GM20000 (cell line): ENCODE measurements around the gene COL5A1.

Source experiments
- DNase-seq: peaks from one replicate; pipeline ENCODE4 v3.0.0; 2012; ENCODE audit warnings: low spot score
- TF ChIP-seq, protein P1 (sequence below): IDR thresholded peaks from 2 replicates; pipeline ENCODE4 v1.5.1; 2012; ENCODE audit warnings: mild to moderate bottlenecking, control low read depth; ENCODE audit errors: extremely low read depth, missing control alignments

COL5A1 gene

DNA sequence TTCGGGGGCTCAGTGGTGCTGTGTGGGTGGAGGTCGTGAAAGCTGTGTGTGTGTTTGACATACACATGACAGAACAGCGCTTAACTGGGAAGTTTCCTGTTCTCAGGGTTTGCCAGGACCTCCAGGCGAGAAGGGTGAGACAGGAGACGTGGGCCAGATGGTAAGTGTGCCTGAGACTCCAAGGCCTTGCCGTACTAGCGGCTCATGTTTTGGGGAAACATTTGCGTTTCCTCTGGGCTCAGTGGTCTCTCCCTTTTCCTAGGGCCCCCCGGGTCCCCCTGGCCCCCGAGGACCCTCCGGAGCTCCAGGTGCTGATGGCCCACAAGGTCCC is 170.7 kb downstream of the COL5A1 start:
- no peak for DNase-seq
- TF ChIP-seq, protein P1, sequence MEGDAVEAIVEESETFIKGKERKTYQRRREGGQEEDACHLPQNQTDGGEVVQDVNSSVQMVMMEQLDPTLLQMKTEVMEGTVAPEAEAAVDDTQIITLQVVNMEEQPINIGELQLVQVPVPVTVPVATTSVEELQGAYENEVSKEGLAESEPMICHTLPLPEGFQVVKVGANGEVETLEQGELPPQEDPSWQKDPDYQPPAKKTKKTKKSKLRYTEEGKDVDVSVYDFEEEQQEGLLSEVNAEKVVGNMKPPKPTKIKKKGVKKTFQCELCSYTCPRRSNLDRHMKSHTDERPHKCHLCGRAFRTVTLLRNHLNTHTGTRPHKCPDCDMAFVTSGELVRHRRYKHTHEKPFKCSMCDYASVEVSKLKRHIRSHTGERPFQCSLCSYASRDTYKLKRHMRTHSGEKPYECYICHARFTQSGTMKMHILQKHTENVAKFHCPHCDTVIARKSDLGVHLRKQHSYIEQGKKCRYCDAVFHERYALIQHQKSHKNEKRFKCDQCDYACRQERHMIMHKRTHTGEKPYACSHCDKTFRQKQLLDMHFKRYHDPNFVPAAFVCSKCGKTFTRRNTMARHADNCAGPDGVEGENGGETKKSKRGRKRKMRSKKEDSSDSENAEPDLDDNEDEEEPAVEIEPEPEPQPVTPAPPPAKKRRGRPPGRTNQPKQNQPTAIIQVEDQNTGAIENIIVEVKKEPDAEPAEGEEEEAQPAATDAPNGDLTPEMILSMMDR, result no peak

DNA sequence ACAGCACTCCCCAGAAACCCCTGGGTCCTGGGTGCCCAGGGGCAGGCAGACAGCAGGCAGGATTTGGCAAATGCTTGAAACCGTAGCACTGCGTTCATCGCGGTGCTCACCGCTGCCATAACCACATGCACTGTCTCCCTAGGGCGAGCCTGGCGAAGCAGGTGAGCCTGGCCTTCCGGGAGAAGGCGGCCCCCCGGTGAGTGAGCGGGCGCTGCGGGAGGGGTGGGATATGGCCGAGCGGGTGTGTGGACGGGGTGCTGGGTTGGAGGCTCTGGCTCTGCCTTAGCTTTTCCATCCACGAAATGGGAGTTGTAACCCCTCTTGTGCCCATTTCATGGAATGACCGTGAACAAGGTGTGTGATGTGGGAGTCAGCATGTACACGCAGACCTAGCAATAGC is 172.2 kb downstream of the COL5A1 start:
- TF ChIP-seq, protein P1, result no peak
- no peak for DNase-seq

DNA sequence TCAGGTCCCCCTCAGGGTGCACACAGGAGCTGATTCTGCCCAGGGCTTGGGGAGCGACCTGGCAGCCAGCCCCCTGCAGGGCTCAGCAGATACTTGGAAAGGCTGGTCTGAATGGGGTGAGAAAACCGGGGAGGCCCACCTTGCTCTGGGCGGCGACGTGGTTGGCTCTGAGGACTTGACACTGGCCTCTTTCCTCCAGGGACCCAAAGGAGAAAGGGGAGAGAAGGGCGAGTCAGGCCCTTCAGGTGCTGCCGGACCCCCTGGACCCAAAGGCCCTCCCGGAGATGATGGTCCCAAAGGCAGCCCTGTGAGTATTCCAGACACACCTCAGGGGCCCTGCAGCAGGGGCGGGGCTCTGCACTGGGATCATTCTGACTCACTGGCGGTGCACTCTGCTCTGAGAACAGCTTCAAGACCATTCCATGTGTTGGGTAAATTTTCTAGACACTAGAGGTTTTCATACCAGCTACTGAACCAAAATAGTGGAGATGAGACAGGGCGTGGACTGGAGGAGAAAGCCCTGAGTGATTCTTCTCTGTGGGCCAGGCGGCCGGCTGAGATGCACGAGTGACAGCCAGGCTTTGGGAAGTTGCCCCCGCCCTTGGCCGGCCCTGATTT is 173.1 kb downstream of the COL5A1 start:
- TF ChIP-seq, protein P1, result no peak
- DNase-seq, result no peak

DNA sequence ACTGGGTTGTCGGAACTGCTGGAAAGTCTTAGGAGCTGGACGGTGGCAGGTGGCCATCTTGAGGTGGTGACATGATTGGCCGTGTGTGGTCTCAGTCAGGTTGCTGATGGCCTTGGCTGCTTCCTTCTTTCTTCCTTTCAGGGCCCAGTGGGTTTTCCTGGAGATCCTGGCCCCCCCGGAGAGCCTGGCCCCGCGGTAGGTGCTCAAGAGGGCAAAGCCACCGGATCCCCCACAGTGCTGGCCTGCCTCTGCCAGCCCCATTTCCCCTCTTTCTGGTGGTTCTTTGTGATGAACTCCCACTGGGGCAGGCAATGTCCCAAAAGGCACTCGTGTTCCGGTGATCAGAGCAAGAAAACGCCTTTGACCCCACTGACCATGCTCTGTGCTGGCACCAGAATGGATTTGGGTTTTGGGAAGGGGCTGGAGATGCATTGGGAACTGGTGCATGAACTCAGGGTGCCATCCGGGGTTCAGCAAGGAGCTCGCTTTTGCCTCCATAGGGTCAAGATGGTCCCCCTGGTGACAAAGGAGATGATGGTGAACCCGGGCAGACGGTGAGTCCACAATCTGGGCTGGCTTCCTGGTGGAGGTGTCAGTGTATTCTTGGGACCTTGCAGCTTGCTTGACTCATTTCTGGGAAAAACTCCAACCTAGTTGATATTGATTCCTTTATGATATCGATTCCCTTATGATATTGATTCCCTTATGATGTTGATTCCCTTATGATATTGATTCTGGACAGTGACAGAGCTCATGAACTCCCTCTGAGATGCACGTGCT is 174.0 kb downstream of the COL5A1 start:
- TF ChIP-seq, protein P1, result no peak
- DNase-seq, result no peak

DNA sequence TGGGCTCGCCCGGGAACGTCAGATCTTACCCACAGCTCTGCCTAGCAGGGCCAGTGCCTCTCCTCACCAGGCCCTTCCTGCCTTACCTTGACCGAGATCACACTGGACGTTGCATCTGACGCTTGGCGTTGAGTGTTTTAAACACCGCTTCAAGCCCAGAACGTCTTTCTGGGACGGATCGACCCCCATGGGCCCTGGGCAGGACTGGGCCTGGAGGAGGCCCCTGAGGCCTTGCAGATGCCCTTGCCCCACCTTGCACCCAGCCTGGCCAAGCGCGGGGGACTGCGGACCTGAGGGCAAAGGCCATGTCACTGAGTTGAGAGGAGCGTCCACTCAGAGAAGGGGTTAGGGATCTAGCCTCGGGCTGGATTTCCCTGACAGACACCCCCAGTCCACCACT is 174.7 kb downstream of the COL5A1 start:
- DNase-seq, result no peak
- TF ChIP-seq, protein P1, result no peak

DNA sequence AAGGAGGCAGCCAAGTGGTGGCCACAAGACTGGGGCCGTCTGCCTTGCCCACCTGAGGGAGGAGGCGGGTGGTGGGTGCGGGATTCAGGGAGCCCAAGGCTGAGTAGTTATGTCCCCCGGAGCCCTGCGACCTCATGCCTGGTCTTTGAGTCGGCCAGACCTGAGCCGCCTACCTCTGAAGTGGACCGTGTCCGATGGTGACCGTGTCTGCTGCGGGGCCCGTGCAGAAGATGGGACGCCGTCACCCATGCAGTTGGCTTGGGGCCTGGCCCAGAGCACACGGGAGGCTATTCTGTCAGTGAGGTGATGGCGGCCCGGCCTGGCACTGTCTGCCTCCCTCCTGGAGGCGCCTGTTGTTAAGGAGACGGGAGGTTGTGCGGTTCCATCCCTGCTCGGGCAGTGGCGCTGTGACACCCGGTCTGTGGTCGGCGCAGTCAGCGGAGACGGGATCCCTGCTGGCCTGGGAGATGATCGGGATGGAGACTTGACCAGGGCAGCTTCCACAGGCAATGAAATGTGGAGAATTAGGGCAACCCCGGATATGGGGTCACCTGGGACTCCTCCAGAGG is 176.5 kb downstream of the COL5A1 start:
- TF ChIP-seq, protein P1, result no peak

DNA sequence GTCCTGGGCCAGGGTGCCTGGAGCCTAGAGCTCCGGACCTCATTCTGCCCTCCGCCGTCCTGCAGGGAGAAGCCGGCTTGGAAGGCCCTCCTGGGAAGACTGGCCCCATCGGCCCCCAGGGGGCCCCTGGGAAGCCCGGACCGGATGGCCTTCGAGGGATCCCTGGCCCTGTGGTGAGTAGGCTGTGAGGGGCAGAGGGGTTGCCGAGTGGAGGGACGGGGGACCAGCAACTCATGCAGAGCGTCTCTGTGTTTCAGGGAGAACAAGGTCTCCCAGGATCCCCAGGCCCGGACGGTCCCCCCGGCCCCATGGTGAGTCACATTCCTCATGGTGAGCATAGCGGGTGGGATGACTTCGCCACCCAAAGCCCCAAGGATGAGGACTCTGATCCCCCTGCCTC is 177.0 kb downstream of the COL5A1 start:
- TF ChIP-seq, protein P1, result no peak
- DNase-seq, result no peak

More for the DNA sequence above, 176.5 kb downstream of the COL5A1 start:
- DNase-seq, result no peak
